ENCODE data around the gene TMCO2.

- TF ChIP-seq POLR2AphosphoS5 (IDR thresholded peaks at IDR 0.05) (no peak), EP300 (IDR thresholded peaks at IDR 0.05; ENCODE audit: low read depth) (no peak), CTCF (IDR thresholded peaks at IDR 0.05) (no peak)
Measured at GRCh38 chr1:40281853-40282252, 34.1 kb downstream of the TMCO2 start.
